ENCODE results near the gene COL28A1. TPM values are rescaled to one million over a fixed set of nuclear protein-coding genes. Genes with fewer than 3 reads are reported as not detected.

Gene COL28A1
- total and polyA plus RNA-seq, 12 donors: 0.35 to 8.1 (median 1.5) TPM

GRCh38 chr7:7321681-7322080 is 214.0 kb downstream of the COL28A1 start:
- Histone ChIP-seq H3K4me1 (no peaks in the 10 kb centered on the region), H3K27me3 (peaks cover 0 to 8% (median 0%) of the 10 kb centered on the region in 7 donors), H3K4me3 (no peak overlapping the region), H3K36me3 (no peaks in the 10 kb centered on the region), H3K9me3 (no peaks in the 10 kb centered on the region), H3K27ac (no peak overlapping the region)
- no peak for TF ChIP-seq CTCF (IDR thresholded peaks at IDR 0.05)
- intact Hi-C loops (cut with DNase I): no loop called here
- ATAC-seq (no peak), DNase-seq (no peak)
- 52 to 56% methylated on average over 5 of the region's 5 CpGs for WGBS, 2 donors

GRCh38 chr7:7318601-7319000 is 217.1 kb downstream of the COL28A1 start:
- no peak for ATAC-seq
- DNase-seq: no peak
- 80 to 82% methylated on average over 1 of the region's 1 CpG for WGBS, 2 donors
- peaks cover 0 to 3% (median 0%) of the 10 kb centered on the region in 7 donors for H3K27me3 ChIP-seq
- intact Hi-C loops (cut with DNase I): no loop called here
- no peaks in the 10 kb centered on the region for H3K36me3 ChIP-seq
- H3K9me3 ChIP-seq: no peaks in the 10 kb centered on the region
- no peak for TF ChIP-seq CTCF (IDR thresholded peaks at IDR 0.05)
- H3K27ac ChIP-seq: no peak overlapping the region
- no peaks in the 10 kb centered on the region for H3K4me1 ChIP-seq
- H3K4me3 ChIP-seq: no peak overlapping the region

GRCh38 chr7:7317850-7318249 is 217.8 kb downstream of the COL28A1 start:
- intact Hi-C loops (cut with DNase I): no loop called here
- Histone ChIP-seq H3K9me3 (no peaks in the 10 kb centered on the region), H3K4me3 (no peak overlapping the region), H3K4me1 (no peaks in the 10 kb centered on the region), H3K36me3 (no peaks in the 10 kb centered on the region), H3K27ac (no peak overlapping the region), H3K27me3 (peaks cover 0 to 3% (median 0%) of the 10 kb centered on the region in 7 donors)
- 69 to 70% methylated on average over 4 of the region's 4 CpGs for WGBS, 2 donors
- no peak for DNase-seq
- no peak for ATAC-seq
- no peak for TF ChIP-seq CTCF (IDR thresholded peaks at IDR 0.05)

GRCh38 chr7:7315851-7316250 is 219.8 kb downstream of the COL28A1 start:
- WGBS, 2 donors: 81% methylated on average over 3 of the region's 3 CpGs
- H3K27me3 ChIP-seq: peaks cover 0 to 3% (median 0%) of the 10 kb centered on the region in 7 donors
- H3K9me3 ChIP-seq: no peaks in the 10 kb centered on the region
- no peak for ATAC-seq
- intact Hi-C loops (cut with DNase I): no loop called here
- no peak for TF ChIP-seq CTCF (IDR thresholded peaks at IDR 0.05)
- no peak for DNase-seq
- H3K4me1 ChIP-seq: no peaks in the 10 kb centered on the region
- H3K27ac ChIP-seq: no peak overlapping the region
- H3K36me3 ChIP-seq: no peaks in the 10 kb centered on the region
- no peak overlapping the region for H3K4me3 ChIP-seq

Data from heart right ventricle (tissue), 16 donors.